HG03095 (cell line): Measurements from ENCODE around the gene PML.
"Not testable (repeated sequence)": the region's sequence is repeated elsewhere in the genome, so short reads cannot be mapped to it uniquely, and the experiment has no call there.

Source experiments
- ATAC-seq: cut with Tn5 transposase; IDR thresholded peaks from one replicate; pipeline ENCODE4 v1.9.1; 2021; ENCODE audit warnings: moderate library complexity; ENCODE audit not compliant: unreplicated experiment

PML gene

DNA sequence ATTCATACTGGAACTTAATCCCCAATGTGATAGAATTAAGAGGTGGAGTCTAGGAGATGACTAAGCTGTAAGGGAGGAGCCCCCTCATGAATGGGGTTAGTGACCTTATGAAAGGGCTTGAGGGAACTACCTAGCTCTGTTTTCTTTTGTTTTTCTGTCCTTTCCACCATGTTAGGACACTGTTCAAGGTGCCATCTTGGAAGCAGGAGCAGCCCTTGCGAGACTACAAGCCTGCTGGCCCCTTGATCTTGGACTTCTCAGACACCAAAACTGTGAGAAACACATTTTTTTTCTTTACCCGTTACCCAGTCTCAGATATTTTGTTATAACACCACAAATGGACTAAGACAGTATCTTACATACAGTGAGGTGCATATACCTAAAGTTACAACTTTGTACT is 61.3 kb downstream of the PML start:
- no peak for ATAC-seq

GRCh38 chr15:74056330-74056729 is 61.8 kb downstream of the PML start:
- not testable (repeated sequence) for ATAC-seq

GRCh38 chr15:74059050-74059833 is 64.7 kb downstream of the PML start:
- ATAC-seq, result not testable (repeated sequence)

- no peak for ATAC-seq
These were observed 65.7 kb downstream of the PML start for GRCh38 chr15:74060251-74060650.

GRCh38 chr15:74062236-74062635 is 67.7 kb downstream of the PML start:
- ATAC-seq, result no peak

DNA sequence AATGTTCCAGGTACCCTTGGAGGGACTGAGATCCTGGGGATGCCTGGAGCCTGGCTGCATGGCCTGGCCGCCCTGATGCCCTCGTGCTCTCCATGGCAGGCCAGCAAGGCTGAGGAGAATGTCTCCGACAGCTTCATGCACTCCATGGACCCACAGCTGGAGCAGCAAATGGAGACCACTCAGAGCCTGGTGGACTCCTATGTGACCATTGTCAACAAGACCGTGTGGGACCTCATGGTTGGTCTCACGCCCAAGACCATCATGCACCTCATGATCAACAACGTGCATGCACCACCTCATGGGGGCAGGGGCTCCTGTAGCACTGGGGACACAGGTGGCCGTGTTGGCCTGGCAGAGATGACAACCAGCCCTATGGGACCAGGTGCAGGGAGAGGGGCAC is 68.2 kb downstream of the PML start:
- no peak for ATAC-seq

- not testable (repeated sequence) for ATAC-seq
These were observed 69.1 kb downstream of the PML start for GRCh38 chr15:74063425-74064146.

DNA sequence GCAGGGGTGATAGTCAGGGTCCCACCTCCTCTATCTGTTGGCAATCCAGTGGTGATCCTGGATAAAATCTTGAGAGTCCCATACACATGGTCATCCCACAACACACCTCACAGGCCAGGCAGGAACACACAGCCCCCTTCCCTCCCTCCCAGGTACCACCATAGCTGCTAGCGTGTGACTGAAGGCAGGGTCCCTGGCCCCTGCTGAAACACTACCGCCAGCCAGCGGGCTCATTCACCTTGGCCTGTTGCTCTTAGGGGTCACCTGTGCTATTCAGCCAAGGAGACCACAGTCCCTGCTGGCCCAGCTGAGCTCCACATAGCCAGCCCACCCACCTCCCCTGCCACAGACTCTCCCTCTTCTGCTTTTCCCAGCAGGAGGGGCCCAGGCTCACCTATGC is 69.7 kb downstream of the PML start:
- not testable (repeated sequence) for ATAC-seq

DNA sequence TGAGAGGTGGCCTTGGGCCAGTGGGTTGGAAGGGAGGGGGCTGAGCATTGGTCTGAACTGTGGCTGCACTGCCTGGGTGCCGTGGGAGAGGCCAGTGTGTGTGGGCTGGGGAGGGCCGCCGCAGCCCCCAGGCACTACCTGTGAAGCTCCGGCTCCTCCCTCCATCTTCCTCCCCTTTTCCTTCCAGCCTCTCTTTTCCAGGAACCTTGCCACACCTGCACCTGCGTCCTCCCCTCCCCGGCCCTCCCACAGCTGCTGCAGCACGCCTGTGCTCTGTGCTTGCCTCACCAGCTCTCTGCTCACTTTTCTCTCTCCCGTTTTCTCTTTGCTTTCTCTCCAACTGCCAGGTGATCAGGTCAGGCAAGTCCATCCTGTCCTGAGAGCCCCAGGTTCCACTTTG is 70.3 kb downstream of the PML start:
- not testable (repeated sequence) for ATAC-seq

DNA sequence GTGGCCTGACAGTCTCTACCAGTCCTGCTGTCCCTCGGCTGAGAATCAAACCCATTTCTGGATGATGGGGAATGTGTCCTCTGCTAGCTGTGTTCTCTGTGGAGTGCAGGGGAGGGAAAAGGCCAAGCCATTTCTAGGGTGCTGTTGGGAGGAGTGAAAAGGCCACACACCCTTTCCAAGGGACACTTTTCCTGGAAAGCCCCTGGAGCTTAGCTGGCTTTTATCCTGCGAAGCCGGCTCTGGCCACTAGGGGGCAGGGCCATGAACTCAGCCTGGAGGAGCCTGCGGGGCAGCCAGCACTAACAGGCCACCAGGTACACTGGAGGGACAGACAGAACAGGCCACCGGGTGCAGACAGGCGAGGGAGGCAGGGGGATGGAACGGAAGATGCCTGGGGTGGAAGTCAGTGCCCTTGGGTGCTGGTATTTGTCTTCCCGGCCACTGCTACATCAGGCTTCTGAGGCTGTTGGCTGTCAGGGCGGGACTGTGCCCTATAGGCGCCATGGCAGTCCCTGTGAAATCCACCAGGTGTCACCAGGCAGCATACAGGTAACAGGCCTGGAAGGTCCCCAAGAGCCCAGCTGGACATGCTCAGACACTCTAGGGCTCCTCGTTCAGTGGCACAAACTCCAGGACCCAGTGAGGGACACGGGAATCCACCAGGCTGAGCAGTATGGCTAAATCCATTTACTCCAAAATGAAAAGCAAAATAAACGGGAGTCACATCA is 71.3 kb downstream of the PML start:
- not testable (repeated sequence) for ATAC-seq

DNA sequence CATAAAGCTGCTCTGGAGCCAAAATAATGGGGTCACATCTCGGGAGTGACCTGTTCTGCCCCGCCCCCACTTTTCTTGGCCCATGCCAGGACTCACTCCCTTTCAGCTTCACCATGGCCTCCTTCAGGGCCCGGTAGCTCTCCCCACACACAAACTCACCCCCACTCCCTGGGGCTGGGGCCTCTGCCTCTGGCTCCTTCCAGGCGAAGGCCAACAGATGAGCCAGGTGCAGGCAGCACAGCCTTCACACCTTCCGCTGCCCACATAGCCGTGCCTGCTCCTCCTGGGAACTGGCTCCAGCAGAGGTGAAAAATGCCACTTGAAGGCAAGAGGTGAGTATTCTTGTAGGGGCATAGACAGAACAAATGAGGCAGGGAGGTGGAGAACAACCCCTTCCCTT is 77.1 kb downstream of the PML start:
- ATAC-seq, result not testable (repeated sequence)

GRCh38 chr15:74072132-74072531 is 77.6 kb downstream of the PML start:
- ATAC-seq, result not testable (repeated sequence)

GRCh38 chr15:74072614-74073337 is 78.3 kb downstream of the PML start:
- not testable (repeated sequence) for ATAC-seq

DNA sequence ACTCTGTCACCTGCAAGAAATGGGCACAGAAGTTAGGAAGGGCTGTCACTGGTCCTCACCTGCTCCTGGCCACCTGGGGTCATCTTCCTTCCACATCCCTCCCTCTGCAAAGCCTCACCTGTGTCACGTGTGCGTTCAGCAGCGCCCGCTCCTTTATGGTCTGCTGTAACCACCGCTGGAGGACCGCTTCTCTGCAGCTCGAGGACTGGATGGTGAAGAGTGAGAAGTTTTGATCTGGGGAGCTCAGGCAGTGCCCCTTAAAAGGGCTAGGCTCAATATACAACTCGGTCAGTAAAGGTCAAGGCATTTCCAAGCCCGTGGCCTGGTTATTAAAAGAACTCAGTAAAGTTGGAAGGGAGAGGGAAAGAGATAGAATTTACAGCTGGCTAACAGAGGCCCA is 81.3 kb downstream of the PML start:
- not testable (repeated sequence) for ATAC-seq

DNA sequence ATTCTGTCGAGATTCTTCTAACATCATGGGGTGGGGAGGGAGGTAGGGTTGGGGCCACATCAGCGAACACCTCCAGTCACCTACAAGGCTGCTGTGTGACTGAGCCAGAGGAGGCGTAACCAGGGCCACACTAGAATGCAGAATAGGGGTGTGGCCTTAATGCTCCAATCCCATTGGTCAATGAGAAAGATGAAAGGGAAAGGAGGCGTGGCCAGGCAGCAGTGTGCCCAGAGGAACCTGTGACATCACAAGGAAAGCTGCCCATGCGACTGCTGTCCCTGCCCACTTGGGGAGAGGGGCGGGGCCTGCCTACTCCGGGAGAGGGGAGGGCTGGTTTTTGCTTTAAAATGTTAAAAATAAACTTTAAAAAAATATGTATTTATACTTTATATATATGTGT is 87.9 kb downstream of the PML start, which contains the start of gene GOLGA6A:
GOLGA6A (minus strand) TSS at position 101 of the 400 bp plus-strand sequence; CDS start at position 60, 41 bp downstream.
- not testable (repeated sequence) for ATAC-seq

DNA sequence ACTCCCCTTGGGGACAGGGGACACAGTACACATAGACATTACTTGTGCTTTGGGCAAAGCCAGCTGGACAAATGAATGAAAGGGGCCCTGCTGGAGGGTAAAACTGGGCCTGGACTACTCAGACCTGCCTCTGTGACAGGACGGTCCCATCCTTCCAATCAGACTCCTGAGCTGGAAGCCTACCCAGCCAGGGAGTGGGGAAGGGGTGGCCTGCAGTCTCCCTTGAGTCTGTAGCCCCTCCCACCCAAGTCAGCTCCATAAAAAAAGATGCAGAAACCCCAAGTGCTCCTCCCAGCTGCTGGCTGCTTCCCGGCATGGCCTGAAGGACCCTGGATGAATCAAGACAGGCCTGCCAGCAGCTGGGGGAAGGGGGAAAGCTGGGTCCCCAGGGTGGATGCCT is 100.1 kb downstream of the PML start:
- not testable (repeated sequence) for ATAC-seq

DNA sequence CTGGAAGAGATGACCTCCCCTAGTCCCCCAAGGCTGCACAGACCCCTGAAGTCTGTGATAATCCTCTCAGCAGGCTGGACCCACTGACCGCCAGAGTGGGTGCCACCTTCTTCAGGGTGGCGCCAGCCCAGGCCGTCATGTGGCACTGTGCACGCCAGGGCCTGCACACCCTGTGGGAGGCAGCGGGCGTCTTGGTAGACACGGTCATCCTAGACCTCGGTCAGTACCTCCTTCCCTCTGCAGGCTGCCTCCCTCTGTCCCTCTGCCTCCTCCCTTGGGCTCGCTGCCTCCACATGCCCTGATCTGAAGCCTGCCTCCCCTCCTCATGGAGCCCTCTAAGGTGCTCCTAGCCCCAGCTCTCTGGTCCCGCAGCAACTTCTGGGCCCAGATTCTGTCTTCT is 101.1 kb downstream of the PML start:
- not testable (repeated sequence) for ATAC-seq

- ATAC-seq, result not testable (repeated sequence)
These were observed 102.4 kb downstream of the PML start for GRCh38 chr15:74096753-74097474.
